C4-2B (cell line): ENCODE measurements around the gene CCDC73.

Source experiments
- CTCF ChIP-seq: fragments of 450-650 bp; conservative IDR thresholded peaks from 2 replicates; pipeline ENCODE4 v1.5.1; 2017; ENCODE audit warnings: mild to moderate bottlenecking
- ZFX ChIP-seq: fragments of 450-650 bp; IDR thresholded peaks from 2 replicates; pipeline ENCODE4 v1.6.1; 2017

- TF ChIP-seq CTCF, result no peak
- TF ChIP-seq ZFX, result no peak
Observed at GRCh38 chr11:32775908-32776307, 18.6 kb downstream of the CCDC73 start.
